OCI-LY7 (cell line): Measurements from ENCODE around the gene CSTF2.

Source experiments
- EZH2phosphoT487 ChIP-seq: fragments of 200-600 bp; sonication (generic); IDR thresholded peaks from 2 replicates; pipeline ENCODE4 v1.6.1; 2018; ENCODE audit warnings: low read depth, borderline replicate concordance, mild to moderate bottlenecking, mixed run types, antibody characterized with exemption, low read length, moderate library complexity, mixed read lengths
- TF ChIP-seq, protein P1 (sequence below): fragments of 200-600 bp; sonication (generic); conservative IDR thresholded peaks from 2 replicates; pipeline ENCODE4 v1.5.1; 2014; ENCODE audit warnings: mild to moderate bottlenecking, antibody characterized with exemption, low read length, moderate library complexity, mixed read lengths

DNA sequence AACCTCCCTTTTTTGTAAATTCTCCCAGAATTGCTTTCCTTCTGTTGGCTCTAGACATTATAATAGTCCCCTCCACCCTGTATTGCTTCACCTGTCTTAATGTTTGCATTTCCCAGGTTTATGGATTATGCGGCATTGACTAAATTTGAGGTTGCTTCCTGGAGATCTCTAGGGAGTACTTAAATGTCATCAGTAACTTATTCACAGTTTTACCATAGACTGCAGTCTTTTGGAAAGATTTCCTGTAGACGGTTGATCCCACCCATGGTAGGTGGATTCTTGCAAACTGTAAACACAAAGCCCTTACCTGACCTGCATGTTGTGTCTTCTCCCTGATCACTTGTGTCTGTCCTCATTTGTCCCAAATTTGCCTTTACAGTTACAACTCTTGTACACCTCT, 60.2 kb downstream of the CSTF2 start:
- TF ChIP-seq, protein P1, sequence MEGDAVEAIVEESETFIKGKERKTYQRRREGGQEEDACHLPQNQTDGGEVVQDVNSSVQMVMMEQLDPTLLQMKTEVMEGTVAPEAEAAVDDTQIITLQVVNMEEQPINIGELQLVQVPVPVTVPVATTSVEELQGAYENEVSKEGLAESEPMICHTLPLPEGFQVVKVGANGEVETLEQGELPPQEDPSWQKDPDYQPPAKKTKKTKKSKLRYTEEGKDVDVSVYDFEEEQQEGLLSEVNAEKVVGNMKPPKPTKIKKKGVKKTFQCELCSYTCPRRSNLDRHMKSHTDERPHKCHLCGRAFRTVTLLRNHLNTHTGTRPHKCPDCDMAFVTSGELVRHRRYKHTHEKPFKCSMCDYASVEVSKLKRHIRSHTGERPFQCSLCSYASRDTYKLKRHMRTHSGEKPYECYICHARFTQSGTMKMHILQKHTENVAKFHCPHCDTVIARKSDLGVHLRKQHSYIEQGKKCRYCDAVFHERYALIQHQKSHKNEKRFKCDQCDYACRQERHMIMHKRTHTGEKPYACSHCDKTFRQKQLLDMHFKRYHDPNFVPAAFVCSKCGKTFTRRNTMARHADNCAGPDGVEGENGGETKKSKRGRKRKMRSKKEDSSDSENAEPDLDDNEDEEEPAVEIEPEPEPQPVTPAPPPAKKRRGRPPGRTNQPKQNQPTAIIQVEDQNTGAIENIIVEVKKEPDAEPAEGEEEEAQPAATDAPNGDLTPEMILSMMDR, result no peak
- TF ChIP-seq EZH2phosphoT487, result no peak
